GM23338 (cell line): Measurements from ENCODE around the gene PTPN22.

Experiments
- CTCF ChIP-seq, 2 experiments: fragments of 200-600 bp in 1 of 2; sonication (generic) in 1 of 2; conservative IDR thresholded peaks; 2 replicates each; pipeline versions ENCODE4 v1.5.1 to v1.6.1; 2016 to 2017; ENCODE audit warnings: antibody characterized with exemption in 2 of 2, low read depth in 2 of 2, mild to moderate bottlenecking in 2 of 2, moderate library complexity in 1 of 2
- ETS1 ChIP-seq: IDR thresholded peaks from 2 replicates; pipeline ENCODE4 v1.6.1; 2016; ENCODE audit warnings: antibody characterized with exemption
- EZH2 ChIP-seq: fragments of 200-600 bp; sonication (generic); IDR thresholded peaks from one replicate; pipeline ENCODE4 v1.8.0; 2017; ENCODE audit warnings: antibody characterized with exemption, mild to moderate bottlenecking, low read depth; ENCODE audit not compliant: unreplicated experiment
- EZH2phosphoT487 ChIP-seq: fragments of 200-600 bp; sonication (generic); IDR thresholded peaks from one replicate; pipeline ENCODE4 v1.8.1; 2018; ENCODE audit warnings: antibody characterized with exemption; ENCODE audit not compliant: unreplicated experiment
- NANOG ChIP-seq: IDR thresholded peaks from 2 replicates; pipeline ENCODE4 v1.6.1; 2016; ENCODE audit warnings: antibody characterized with exemption, borderline replicate concordance
- POLR2AphosphoS5 ChIP-seq: IDR thresholded peaks from 2 replicates; pipeline ENCODE4 v1.6.1; 2016; ENCODE audit warnings: antibody characterized with exemption, low read depth
- REST ChIP-seq: IDR thresholded peaks from one replicate; pipeline ENCODE4 v1.6.1; 2018; ENCODE audit warnings: antibody characterized with exemption; ENCODE audit not compliant: unreplicated experiment
- STAT1 ChIP-seq: IDR thresholded peaks from one replicate; pipeline ENCODE4 v1.6.1; 2016; ENCODE audit warnings: antibody characterized with exemption; ENCODE audit not compliant: unreplicated experiment
- ZNF114 ChIP-seq: fragments of 250-450 bp; sonication (Bioruptor Pico); IDR thresholded peaks from 2 replicates; pipeline ENCODE4 v1.5.0; 2020; ENCODE audit warnings: mild to moderate bottlenecking, moderate library complexity

GRCh38 chr1:113886417-113887401 lies 15.2 kb upstream of the PTPN22 start:
- TF ChIP-seq CTCF (conservative IDR thresholded peaks at IDR 0.05; ENCODE audit: low read depth in 2 of 2) (no peak), EZH2phosphoT487 (no peak), REST (no peak), STAT1 (no peak), ETS1 (no peak), EZH2 (no peak), POLR2AphosphoS5 (no peak), NANOG (no peak), ZNF114 (no peak)
